GM12891 (cell line): ENCODE results near the gene ANGEL1.

Source experiments
- PAX5 ChIP-seq: IDR thresholded peaks from 2 replicates; pipeline ENCODE4 v1.6.1; 2011; ENCODE audit warnings: low read length, moderate library complexity, mild to moderate bottlenecking; ENCODE audit not compliant: insufficient read depth, severe bottlenecking
- POLR2A ChIP-seq: IDR thresholded peaks from 2 replicates; pipeline ENCODE4 v1.6.1; 2011; ENCODE audit warnings: low read depth, low read length, control low read depth
- POLR2AphosphoS5 ChIP-seq: IDR thresholded peaks from 2 replicates; pipeline ENCODE4 v1.6.1; 2011; ENCODE audit warnings: low read depth, low read length, control low read depth
- POU2F2 ChIP-seq: IDR thresholded peaks from 2 replicates; pipeline ENCODE4 v1.6.1; 2011; ENCODE audit warnings: low read depth, mild to moderate bottlenecking, control low read depth, low read length, moderate library complexity
- SPI1 ChIP-seq: IDR thresholded peaks from 2 replicates; pipeline ENCODE4 v1.6.1; 2011; ENCODE audit warnings: low read depth, low read length, control low read depth
- TAF1 ChIP-seq: IDR thresholded peaks from 2 replicates; pipeline ENCODE4 v1.6.1; 2011; ENCODE audit warnings: low read depth, low read length, control low read depth

DNA sequence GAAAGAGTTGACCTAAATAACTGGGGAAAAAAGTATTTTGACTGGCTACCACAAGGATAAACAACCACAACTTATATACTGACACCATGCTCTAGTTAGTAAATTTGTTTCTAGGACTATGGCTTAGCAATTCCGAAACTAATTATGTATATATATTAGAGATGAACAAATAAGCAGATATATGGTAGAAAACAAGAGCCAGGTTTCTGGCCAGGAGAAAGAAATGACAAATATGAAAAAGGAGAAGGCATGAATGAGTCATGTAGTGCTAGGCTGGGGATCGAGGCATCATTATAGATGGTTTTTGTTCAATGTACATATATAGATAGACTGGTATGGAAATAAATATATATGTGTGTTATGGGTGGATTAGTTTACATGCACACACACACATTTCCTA is 8.0 kb upstream of the ANGEL1 start:
- TF ChIP-seq POLR2A: no peak
- no peak for TF ChIP-seq TAF1
- TF ChIP-seq POLR2AphosphoS5: no peak
- no peak for TF ChIP-seq SPI1
- TF ChIP-seq PAX5: no peak
- TF ChIP-seq POU2F2: no peak
